BJ (cell line): ENCODE data around the gene ITGB2. TPM values are rescaled to one million over a fixed set of nuclear protein-coding genes. Genes with fewer than 3 reads are reported as not detected.

Source experiments
- CTCF ChIA-PET: fragments of 350-600 bp; formaldehyde crosslinking; extraction: SDS; loops from one replicate; lab custom pipeline; 2021; ENCODE audit warnings: antibody characterized with exemption, inconsistent platforms; lab: Yijun Ruan, JAX
- POLR2A ChIA-PET: fragments of 300-600 bp; sonication (Branson Sonifier 250); formaldehyde crosslinking; extraction: SDS; loops from one replicate; lab custom pipeline; 2021; ENCODE audit warnings: antibody characterized with exemption; lab: Charles Lee
- DNase-seq: peaks from one replicate; pipeline ENCODE4 v3.0.0-alpha.2; 2011; ENCODE audit warnings: low read depth
- H3K27me3 ChIP-seq: 2 replicates; pipeline ENCODE4 v1.6.0; 2011; ENCODE audit warnings: low read length; ENCODE audit not compliant: control insufficient read depth, insufficient read depth
- H3K36me3 ChIP-seq: 2 replicates; pipeline ENCODE4 v1.5.1; 2011; ENCODE audit warnings: low read length; ENCODE audit not compliant: control insufficient read depth, insufficient read depth
- H3K4me3 ChIP-seq: 2 replicates; pipeline ENCODE4 v1.5.1; 2011; ENCODE audit warnings: low read depth, mild to moderate bottlenecking, control low read depth, low read length
- CTCF ChIP-seq: IDR thresholded peaks from 2 replicates; pipeline ENCODE4 v1.5.1; 2011; ENCODE audit warnings: low read depth, mild to moderate bottlenecking, control low read depth, inconsistent platforms, low read length, moderate library complexity; ENCODE audit not compliant: insufficient read depth
- polyA plus RNA-seq: library from polyadenylated mRNA; depleted of rRNA; stranded (reverse); fragments of >200 nt; gene quantifications from 2 replicates; pipeline ENCODE4 v1.2.3, GENCODE V29; 2011

ITGB2 gene
- polyA plus RNA-seq, 1 experiment, result not detected

GRCh38 chr21:44948426-44949120 is 27.9 kb upstream of the ITGB2 start:
- no peak overlapping the region for H3K4me3 ChIP-seq
- peaks cover 12% of the 10 kb centered on the region for H3K36me3 ChIP-seq
- ChIA-PET CTCF (interaction anchor here (0.6 to 11.9 kb wide), 14 partner anchors 9 to 191 kb away, joined by 3 to 237 read pairs (median 7); no protein-coding TSS in a partner anchor), POLR2A (no interaction called here)
- no peak for TF ChIP-seq CTCF
- H3K27me3 ChIP-seq, result no peaks in the 10 kb centered on the region
- DNase-seq, result no peak

- DNase-seq, result no peak
- ChIA-PET CTCF (interaction anchor here (1.3 to 11.9 kb wide), 7 partner anchors 10 to 191 kb away, joined by 4 to 237 read pairs (median 16); no protein-coding TSS in a partner anchor), POLR2A (no interaction called here)
- no peaks in the 10 kb centered on the region for H3K27me3 ChIP-seq
- H3K36me3 ChIP-seq, result peaks cover 12% of the 10 kb centered on the region
- H3K4me3 ChIP-seq, result no peak overlapping the region
- no peak for TF ChIP-seq CTCF
Observed at GRCh38 chr21:44947930-44948331, 27.2 kb upstream of the ITGB2 start.

- Histone ChIP-seq H3K27me3 (no peaks in the 10 kb centered on the region), H3K4me3 (no peak overlapping the region), H3K36me3 (peaks cover 12% of the 10 kb centered on the region)
- DNase-seq, result no peak
- POLR2A ChIA-PET, result no interaction called here
- TF ChIP-seq CTCF, result no peak
- CTCF ChIA-PET, result interaction anchor here (2.5 to 11.9 kb wide), 5 partner anchors 11 to 192 kb away, joined by 7 to 237 read pairs (median 24); no protein-coding TSS in a partner anchor
Observed at GRCh38 chr21:44947111-44947929, 26.6 kb upstream of the ITGB2 start.

- H3K27me3 ChIP-seq, result no peaks in the 10 kb centered on the region
- ChIA-PET POLR2A (no interaction called here), CTCF (interaction anchor here (0.6 to 11.9 kb wide), 3 partner anchors 18 to 193 kb away, joined by 3 to 237 read pairs (median 155); no protein-coding TSS in a partner anchor)
- no peak overlapping the region for H3K4me3 ChIP-seq
- no peak for TF ChIP-seq CTCF
- H3K36me3 ChIP-seq, result peaks cover 11% of the 10 kb centered on the region
- no peak for DNase-seq
Observed at GRCh38 chr21:44946254-44947041, 25.7 kb upstream of the ITGB2 start.
